HEK293 (cell line): ENCODE measurements around the gene LILRA6.
"Not testable (repeated sequence)": the region's sequence is repeated elsewhere in the genome, so short reads cannot be mapped to it uniquely, and the experiment has no call there.

ENCODE experiments used
- CTCF ChIA-PET: fragments of 350-600 bp; formaldehyde crosslinking; extraction: SDS; loops from one replicate; lab custom pipeline; 2021; ENCODE audit warnings: antibody characterized with exemption; lab: Yijun Ruan, JAX
- POLR2A ChIA-PET: fragments of 300-600 bp; formaldehyde crosslinking; extraction: SDS; loops from one replicate; lab custom pipeline; 2020; ENCODE audit warnings: antibody characterized with exemption, inconsistent platforms; lab: Yijun Ruan, JAX
- H3K27ac ChIP-seq: fragments of 200-500 bp; sonication (Bioruptor generic); 2 replicates; pipeline ENCODE4 v1.5.1; 2014; ENCODE audit warnings: low read depth, low read length, control low read depth, inconsistent platforms; ENCODE audit errors: extremely low read depth
- H3K36me3 ChIP-seq, 2 experiments: fragments of 200-500 bp in 1 of 2; sonication (Bioruptor generic) in 1 of 2; 1 replicate in 1 of 2; 2 replicates in 1 of 2; pipeline ENCODE4 v1.5.1; 2014 to 2017; ENCODE audit warnings: inconsistent platforms in 2 of 2, low read length in 2 of 2; ENCODE audit not compliant: control insufficient read depth in 2 of 2, insufficient read depth in 1 of 2
- H3K4me1 ChIP-seq: fragments of 200-500 bp; sonication (Bioruptor generic); 2 replicates; pipeline ENCODE4 v1.5.1; 2014; ENCODE audit warnings: mild to moderate bottlenecking, low read length, inconsistent platforms; ENCODE audit not compliant: control insufficient read depth, insufficient read depth
- H3K4me3 ChIP-seq: 2 replicates; pipeline ENCODE4 v1.5.1; 2011; ENCODE audit warnings: low read depth, mild to moderate bottlenecking, control low read depth, low read length, moderate library complexity
- H3K9me3 ChIP-seq: fragments of 200-500 bp; sonication (Bioruptor generic); 2 replicates; pipeline ENCODE4 v1.5.1; 2014; ENCODE audit warnings: low read depth, low read length, inconsistent platforms; ENCODE audit not compliant: control insufficient read depth, insufficient read depth
- FEZF1 ChIP-seq: fragments of 450-650 bp; formaldehyde crosslinking; IDR thresholded peaks from 2 replicates; pipeline ENCODE4 v1.5.1; 2016; ENCODE audit warnings: missing biosample characterization, missing genetic modification characterization
- KLF1 ChIP-seq: fragments of 450-650 bp; formaldehyde crosslinking; IDR thresholded peaks from 2 replicates; pipeline ENCODE4 v1.5.1; 2016; ENCODE audit warnings: missing biosample characterization, missing genetic modification characterization
- ZBTB48 ChIP-seq: fragments of 450-650 bp; formaldehyde crosslinking; IDR thresholded peaks from 2 replicates; pipeline ENCODE4 v1.5.1; 2016; ENCODE audit warnings: missing biosample characterization, missing genetic modification characterization
- ZFP3 ChIP-seq: fragments of 450-650 bp; formaldehyde crosslinking; IDR thresholded peaks from 2 replicates; pipeline ENCODE4 v1.5.1; 2016; ENCODE audit warnings: low read depth, missing biosample characterization, missing genetic modification characterization
- ZFP69B ChIP-seq: fragments of 450-650 bp; formaldehyde crosslinking; IDR thresholded peaks from 2 replicates; pipeline ENCODE4 v1.5.1; 2016; ENCODE audit warnings: missing biosample characterization, missing genetic modification characterization
- ZNF169 ChIP-seq: fragments of 450-650 bp; formaldehyde crosslinking; IDR thresholded peaks from 2 replicates; pipeline ENCODE4 v1.5.1; 2016; ENCODE audit warnings: missing biosample characterization, missing genetic modification characterization
- ZNF175 ChIP-seq: fragments of 450-650 bp; formaldehyde crosslinking; IDR thresholded peaks from 2 replicates; pipeline ENCODE4 v1.5.1; 2016; ENCODE audit warnings: missing biosample characterization, missing genetic modification characterization
- ZNF202 ChIP-seq: fragments of 450-650 bp; formaldehyde crosslinking; IDR thresholded peaks from 2 replicates; pipeline ENCODE4 v1.5.1; 2016; ENCODE audit warnings: missing biosample characterization, missing genetic modification characterization, borderline replicate concordance
- ZNF211 ChIP-seq: fragments of 450-650 bp; formaldehyde crosslinking; IDR thresholded peaks from 2 replicates; pipeline ENCODE4 v1.5.1; 2016; ENCODE audit warnings: low read depth, missing biosample characterization, missing genetic modification characterization
- ZNF214 ChIP-seq: fragments of 450-650 bp; formaldehyde crosslinking; IDR thresholded peaks from 2 replicates; pipeline ENCODE4 v1.5.1; 2017; ENCODE audit warnings: missing biosample characterization, mild to moderate bottlenecking, missing genetic modification characterization, borderline replicate concordance
- ZNF221 ChIP-seq: fragments of 450-650 bp; formaldehyde crosslinking; IDR thresholded peaks from 2 replicates; pipeline ENCODE4 v1.5.1; 2017; ENCODE audit warnings: missing biosample characterization, missing genetic modification characterization, borderline replicate concordance
- ZNF23 ChIP-seq: fragments of 450-650 bp; formaldehyde crosslinking; IDR thresholded peaks from 2 replicates; pipeline ENCODE4 v1.5.1; 2016; ENCODE audit warnings: missing biosample characterization, missing genetic modification characterization, borderline replicate concordance
- ZNF248 ChIP-seq: fragments of 450-650 bp; formaldehyde crosslinking; IDR thresholded peaks from 2 replicates; pipeline ENCODE4 v1.5.1; 2017; ENCODE audit warnings: missing biosample characterization, missing genetic modification characterization
- ZNF302 ChIP-seq: fragments of 450-650 bp; formaldehyde crosslinking; IDR thresholded peaks from 2 replicates; pipeline ENCODE4 v1.5.1; 2016; ENCODE audit warnings: missing biosample characterization, missing genetic modification characterization, low read depth
- ZNF426 ChIP-seq: fragments of 450-650 bp; formaldehyde crosslinking; IDR thresholded peaks from 2 replicates; pipeline ENCODE4 v1.5.1; 2017; ENCODE audit warnings: missing biosample characterization, missing genetic modification characterization, mild to moderate bottlenecking, inconsistent platforms, moderate library complexity
- ZNF555 ChIP-seq: fragments of 450-650 bp; formaldehyde crosslinking; conservative IDR thresholded peaks from 2 replicates; pipeline ENCODE4 v1.5.1; 2017; ENCODE audit warnings: missing biosample characterization, mild to moderate bottlenecking, missing genetic modification characterization, inconsistent platforms
- ZNF791 ChIP-seq: fragments of 450-650 bp; formaldehyde crosslinking; IDR thresholded peaks from 2 replicates; pipeline ENCODE4 v1.5.1; 2016; ENCODE audit warnings: missing biosample characterization, missing genetic modification characterization
- ZNF830 ChIP-seq: fragments of 450-650 bp; IDR thresholded peaks from 2 replicates; pipeline ENCODE4 v1.5.0; 2018; ENCODE audit warnings: missing biosample characterization, missing genetic modification characterization, low read depth, mild to moderate bottlenecking, moderate library complexity
- ZNF843 ChIP-seq: fragments of 450-650 bp; formaldehyde crosslinking; IDR thresholded peaks from 2 replicates; pipeline ENCODE4 v1.5.1; 2016; ENCODE audit warnings: missing biosample characterization, missing genetic modification characterization
- TF ChIP-seq, protein P1 (sequence below): fragments of 450-650 bp; IDR thresholded peaks from 2 replicates; pipeline ENCODE4 v1.5.1; 2018; ENCODE audit warnings: missing biosample characterization, mild to moderate bottlenecking, missing genetic modification characterization
- TF ChIP-seq, protein P2 (sequence below): fragments of 450-650 bp; IDR thresholded peaks from 2 replicates; pipeline ENCODE4 v1.5.1; 2018; ENCODE audit warnings: missing biosample characterization, missing genetic modification characterization

The LILRA6 gene

GRCh38 chr19:54282686-54283470 is 40.3 kb upstream of the LILRA6 start:
- ChIA-PET POLR2A (no interaction called here), CTCF (interaction anchor here (0.5 to 1.6 kb wide), 2 partner anchors 17 to 404 kb away, joined by 4 to 8 read pairs; no protein-coding TSS in a partner anchor)
- TF ChIP-seq ZNF248 (tag by site-specific recombination) (no peak), FEZF1 (tag by site-specific recombination) (no peak), KLF1 (tag by site-specific recombination) (0 out of 2 replicates have a peak, but pooled peaks have one; percentile 26), ZBTB48 (tag by site-specific recombination) (no peak)
- no peaks in the 10 kb centered on the region for H3K4me1 ChIP-seq
- H3K4me3 ChIP-seq: no peak overlapping the region
- no peaks in the 10 kb centered on the region for H3K9me3 ChIP-seq
- H3K27ac ChIP-seq: no peak overlapping the region
- H3K36me3 ChIP-seq: no peaks in the 10 kb centered on the region

DNA sequence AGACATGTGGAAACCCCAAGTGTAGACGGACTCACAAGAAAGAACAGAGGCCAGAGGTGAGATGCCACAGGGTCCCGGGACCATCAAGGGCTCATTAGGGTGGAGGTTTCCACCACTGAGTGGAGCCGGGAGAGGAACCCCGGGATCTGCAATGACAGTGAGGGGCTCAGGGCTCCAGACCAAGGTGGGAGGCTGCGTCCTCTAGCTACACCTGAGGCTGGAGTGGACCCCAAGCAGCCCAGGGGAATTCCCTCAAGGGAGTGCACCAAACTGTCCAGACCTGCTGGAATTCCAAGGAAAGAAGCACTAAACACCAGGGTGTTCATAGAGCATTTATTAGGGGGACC is 39.1 kb upstream of the LILRA6 start:
- H3K36me3 ChIP-seq, H3K27ac ChIP-seq, H3K4me3 ChIP-seq, H3K4me1 ChIP-seq, POLR2A ChIA-PET, CTCF ChIA-PET, H3K9me3 ChIP-seq: not testable (repeated sequence)

- ChIA-PET POLR2A (no interaction called here), CTCF (no interaction called here)
- Histone ChIP-seq H3K4me3 (no peak within 1 kb of the TSS), H3K27ac (no peak within 1 kb of the TSS), H3K9me3 (no peaks in the 10 kb centered on the region), H3K36me3 (no peaks in the 10 kb centered on the region)
- TF ChIP-seq ZNF555: no peak
- no peak for TF ChIP-seq ZFP3 (tag by site-specific recombination)
- no peak for TF ChIP-seq ZNF843 (tag by site-specific recombination)
- no peak for TF ChIP-seq ZNF426 (tag by site-specific recombination)
- TF ChIP-seq ZNF169 (tag by site-specific recombination): no peak
- no peak for TF ChIP-seq ZNF214 (tag by site-specific recombination)
- TF ChIP-seq ZFP69B (tag by site-specific recombination): no peak
- TF ChIP-seq, protein P1, sequence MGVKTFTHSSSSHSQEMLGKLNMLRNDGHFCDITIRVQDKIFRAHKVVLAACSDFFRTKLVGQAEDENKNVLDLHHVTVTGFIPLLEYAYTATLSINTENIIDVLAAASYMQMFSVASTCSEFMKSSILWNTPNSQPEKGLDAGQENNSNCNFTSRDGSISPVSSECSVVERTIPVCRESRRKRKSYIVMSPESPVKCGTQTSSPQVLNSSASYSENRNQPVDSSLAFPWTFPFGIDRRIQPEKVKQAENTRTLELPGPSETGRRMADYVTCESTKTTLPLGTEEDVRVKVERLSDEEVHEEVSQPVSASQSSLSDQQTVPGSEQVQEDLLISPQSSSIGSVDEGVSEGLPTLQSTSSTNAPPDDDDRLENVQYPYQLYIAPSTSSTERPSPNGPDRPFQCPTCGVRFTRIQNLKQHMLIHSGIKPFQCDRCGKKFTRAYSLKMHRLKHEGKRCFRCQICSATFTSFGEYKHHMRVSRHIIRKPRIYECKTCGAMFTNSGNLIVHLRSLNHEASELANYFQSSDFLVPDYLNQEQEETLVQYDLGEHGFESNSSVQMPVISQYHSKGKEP: no peak
- no peak for TF ChIP-seq ZNF302
- TF ChIP-seq ZNF211: no peak
- no peak for TF ChIP-seq ZNF23 (tag by site-specific recombination)
- TF ChIP-seq ZNF791 (tag by site-specific recombination): no peak
- no peak for TF ChIP-seq ZNF221 (tag by site-specific recombination)
- TF ChIP-seq, protein P2, sequence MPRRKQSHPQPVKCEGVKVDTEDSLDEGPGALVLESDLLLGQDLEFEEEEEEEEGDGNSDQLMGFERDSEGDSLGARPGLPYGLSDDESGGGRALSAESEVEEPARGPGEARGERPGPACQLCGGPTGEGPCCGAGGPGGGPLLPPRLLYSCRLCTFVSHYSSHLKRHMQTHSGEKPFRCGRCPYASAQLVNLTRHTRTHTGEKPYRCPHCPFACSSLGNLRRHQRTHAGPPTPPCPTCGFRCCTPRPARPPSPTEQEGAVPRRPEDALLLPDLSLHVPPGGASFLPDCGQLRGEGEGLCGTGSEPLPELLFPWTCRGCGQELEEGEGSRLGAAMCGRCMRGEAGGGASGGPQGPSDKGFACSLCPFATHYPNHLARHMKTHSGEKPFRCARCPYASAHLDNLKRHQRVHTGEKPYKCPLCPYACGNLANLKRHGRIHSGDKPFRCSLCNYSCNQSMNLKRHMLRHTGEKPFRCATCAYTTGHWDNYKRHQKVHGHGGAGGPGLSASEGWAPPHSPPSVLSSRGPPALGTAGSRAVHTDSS (tag by site-specific recombination): no peak
- TF ChIP-seq ZNF202: no peak
- TF ChIP-seq ZNF175 (tag by site-specific recombination): no peak
- no peak for TF ChIP-seq ZNF830 (tag by site-specific recombination)
- TF ChIP-seq, all 188 proteins: peak for 0
- no peaks in the 10 kb centered on the region for H3K4me1 ChIP-seq
Observed at GRCh38 chr19:54281007-54281728, 38.6 kb upstream of the LILRA6 start, which contains the start of gene LILRB2. TSS of gene LILRB2 (minus strand) at chr19:54281110. CDS start at chr19:54280496, 614 bp downstream.

- H3K36me3 ChIP-seq, H3K4me1 ChIP-seq, H3K4me3 ChIP-seq, H3K9me3 ChIP-seq, H3K27ac ChIP-seq, POLR2A ChIA-PET: not testable (repeated sequence)
- CTCF ChIA-PET: interaction anchor here (1.3 kb wide), 1 partner anchor 14 kb away, joined by 7 read pairs; no protein-coding TSS in a partner anchor
Observed at GRCh38 chr19:54280441-54280840, 37.9 kb upstream of the LILRA6 start.

DNA sequence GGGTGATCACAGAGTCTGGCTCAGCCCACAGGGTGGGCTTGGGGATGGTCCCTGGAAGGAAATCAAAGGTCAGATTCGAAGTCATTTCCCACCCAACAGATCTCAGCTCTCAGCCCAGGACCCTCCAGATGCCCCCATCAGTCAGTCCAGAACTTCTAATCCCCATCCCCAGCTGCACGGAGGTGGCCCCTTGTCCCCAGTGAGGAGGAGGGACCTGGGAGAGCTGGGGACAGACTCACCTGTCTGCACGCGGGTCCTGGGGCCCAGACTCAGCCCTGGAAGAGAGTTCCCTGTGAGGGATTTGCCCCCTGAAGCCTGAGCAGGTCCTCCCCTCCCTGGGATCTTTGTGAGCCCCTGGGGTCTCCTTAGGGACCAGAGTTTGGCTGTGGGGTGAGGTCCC is 37.4 kb upstream of the LILRA6 start:
- H3K4me1 ChIP-seq, H3K9me3 ChIP-seq, H3K36me3 ChIP-seq, POLR2A ChIA-PET, H3K27ac ChIP-seq, H3K4me3 ChIP-seq: not testable (repeated sequence)
- CTCF ChIA-PET: interaction anchor here (1.3 kb wide), 1 partner anchor 14 kb away, joined by 7 read pairs; no protein-coding TSS in a partner anchor
